Sigmoid colon (tissue), 7 donors: Measurements from ENCODE around the gene CTTN. TPM values are rescaled to one million over a fixed set of nuclear protein-coding genes. Genes with fewer than 3 reads are reported as not detected.

Source experiments
- DNase-seq: peaks from one replicate; pipeline ENCODE4 v3.0.0-alpha.2; 2019
- H3K27ac ChIP-seq, 4 donors: fragments of 200-600 bp; sonication (generic); one replicate each; pipeline ENCODE4 v1.5.1; 2016 to 2019; ENCODE audit warnings: mild to moderate bottlenecking in 1 of 4
- H3K27me3 ChIP-seq, 3 donors: fragments of 200-600 bp; sonication (generic); one replicate each; pipeline ENCODE4 v1.5.1; 2019; ENCODE audit warnings: mild to moderate bottlenecking in 1 of 3
- H3K36me3 ChIP-seq, 4 donors: fragments of 200-600 bp; sonication (generic); one replicate each; pipeline ENCODE4 v1.5.1; 2016 to 2019
- H3K4me1 ChIP-seq, 4 donors: fragments of 200-600 bp; sonication (generic); one replicate each; pipeline ENCODE4 v1.5.1; 2017 to 2019
- H3K4me3 ChIP-seq, 4 donors: fragments of 200-600 bp; sonication (generic); one replicate each; pipeline ENCODE4 v1.5.1; 2017 to 2019; ENCODE audit warnings: mild to moderate bottlenecking in 2 of 4, moderate library complexity in 1 of 4
- H3K9me3 ChIP-seq, 4 donors: fragments of 200-600 bp in 3 of 4; sonication (generic) in 3 of 4; one replicate each; pipeline versions ENCODE4 v1.5.1 to v1.6.1; 2013 to 2019
- EP300 ChIP-seq, 4 donors: sonication (generic); formaldehyde crosslinking; IDR thresholded peaks; one replicate each; pipeline ENCODE4 v1.6.1; 2017; ENCODE audit warnings: antibody characterized with exemption in 4 of 4
- POLR2A ChIP-seq, 2 donors: fragments of 450-650 bp; IDR thresholded peaks; one replicate each; pipeline ENCODE4 v1.6.1; 2016; ENCODE audit warnings: antibody characterized with exemption in 2 of 2, mild to moderate bottlenecking in 2 of 2, moderate library complexity in 2 of 2
- POLR2AphosphoS5 ChIP-seq, 4 donors: sonication (generic); formaldehyde crosslinking; IDR thresholded peaks; one replicate each; pipeline ENCODE4 v1.6.1; 2017; ENCODE audit warnings: antibody characterized with exemption in 4 of 4
- WGBS, 2 donors: extraction: QIAGEN DNeasy Blood & Tissue Kit; methylation state at CpG; one replicate each; pipeline ENCODE4 v1.1.7; 2013; 5-methylcytosine and 5-hydroxymethylcytosine counted together
- intact Hi-C: fragments of 100-400 bp; cut with DNase I; formaldehyde crosslinking; loops from one replicate; pipeline ENCODE4 v1.15.1; 2023
- polyA plus RNA-seq, 3 donors: library from polyadenylated mRNA; stranded (reverse); fragments of 200-250 nt; gene quantifications; one replicate each; pipeline ENCODE4 v1.2.3, GENCODE V29; 2013
- total RNA-seq, 4 donors: library from RNA; depleted of rRNA; stranded (reverse); fragments of >200 nt; gene quantifications; one replicate each; pipeline ENCODE4 v1.1.0, GENCODE V29; 2016
- TF ChIP-seq, protein P1 (sequence below), 4 experiments: fragments of 450-650 bp in 3 of 4; fragments of 200-600 bp in 1 of 4; IDR thresholded peaks; one replicate each; pipeline ENCODE4 v1.5.1; 2016 to 2019; ENCODE audit warnings: antibody characterized with exemption in 4 of 4, mild to moderate bottlenecking in 3 of 4, moderate library complexity in 2 of 4
- donor health status: healthy with polysubstance abuse.
- donor health status: Bipolar disorder and iron deficiency.
- donor health status: healthy.

Gene CTTN
- total and polyA plus RNA-seq, 7 donors: 87.1 to 312 (median 136) TPM

DNA sequence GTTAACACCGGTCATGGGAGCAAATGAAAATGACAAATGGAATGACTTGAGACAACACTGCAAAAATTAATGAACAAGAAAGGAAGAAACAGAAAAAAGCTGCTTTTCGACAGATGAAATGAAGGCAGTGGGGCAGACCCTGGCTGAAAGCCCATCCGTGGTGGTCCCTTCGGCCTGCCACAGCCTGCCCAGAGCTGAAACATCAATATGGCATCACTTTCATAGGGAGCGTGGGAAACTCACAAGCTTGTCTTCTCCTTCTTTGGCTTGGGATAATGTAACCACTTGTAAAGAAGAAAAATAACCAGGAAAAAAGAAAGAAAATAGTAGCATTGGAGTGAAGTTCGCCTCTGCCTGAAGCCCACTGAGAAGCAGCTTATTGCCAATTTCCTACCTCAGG is 78.8 kb downstream of the CTTN start:
- Histone ChIP-seq H3K27ac (no peak overlapping the region), H3K36me3 (no peaks in the 10 kb centered on the region), H3K4me1 (peaks cover 0 to 8% (median 5%) of the 10 kb centered on the region in 4 donors), H3K9me3 (no peaks in the 10 kb centered on the region), H3K4me3 (no peak overlapping the region), H3K27me3 (no peaks in the 10 kb centered on the region)
- DNase-seq: no peak
- TF ChIP-seq, protein P1, sequence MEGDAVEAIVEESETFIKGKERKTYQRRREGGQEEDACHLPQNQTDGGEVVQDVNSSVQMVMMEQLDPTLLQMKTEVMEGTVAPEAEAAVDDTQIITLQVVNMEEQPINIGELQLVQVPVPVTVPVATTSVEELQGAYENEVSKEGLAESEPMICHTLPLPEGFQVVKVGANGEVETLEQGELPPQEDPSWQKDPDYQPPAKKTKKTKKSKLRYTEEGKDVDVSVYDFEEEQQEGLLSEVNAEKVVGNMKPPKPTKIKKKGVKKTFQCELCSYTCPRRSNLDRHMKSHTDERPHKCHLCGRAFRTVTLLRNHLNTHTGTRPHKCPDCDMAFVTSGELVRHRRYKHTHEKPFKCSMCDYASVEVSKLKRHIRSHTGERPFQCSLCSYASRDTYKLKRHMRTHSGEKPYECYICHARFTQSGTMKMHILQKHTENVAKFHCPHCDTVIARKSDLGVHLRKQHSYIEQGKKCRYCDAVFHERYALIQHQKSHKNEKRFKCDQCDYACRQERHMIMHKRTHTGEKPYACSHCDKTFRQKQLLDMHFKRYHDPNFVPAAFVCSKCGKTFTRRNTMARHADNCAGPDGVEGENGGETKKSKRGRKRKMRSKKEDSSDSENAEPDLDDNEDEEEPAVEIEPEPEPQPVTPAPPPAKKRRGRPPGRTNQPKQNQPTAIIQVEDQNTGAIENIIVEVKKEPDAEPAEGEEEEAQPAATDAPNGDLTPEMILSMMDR (IDR thresholded peaks at IDR 0.05): no peak
- TF ChIP-seq POLR2AphosphoS5 (IDR thresholded peaks at IDR 0.05) (no peak), POLR2A (IDR thresholded peaks at IDR 0.05) (no peak), EP300 (IDR thresholded peaks at IDR 0.05) (no peak)
- intact Hi-C loops: no loop called here
- WGBS, 2 donors: 94 to 95% methylated on average over 6 of the region's 6 CpGs

DNA sequence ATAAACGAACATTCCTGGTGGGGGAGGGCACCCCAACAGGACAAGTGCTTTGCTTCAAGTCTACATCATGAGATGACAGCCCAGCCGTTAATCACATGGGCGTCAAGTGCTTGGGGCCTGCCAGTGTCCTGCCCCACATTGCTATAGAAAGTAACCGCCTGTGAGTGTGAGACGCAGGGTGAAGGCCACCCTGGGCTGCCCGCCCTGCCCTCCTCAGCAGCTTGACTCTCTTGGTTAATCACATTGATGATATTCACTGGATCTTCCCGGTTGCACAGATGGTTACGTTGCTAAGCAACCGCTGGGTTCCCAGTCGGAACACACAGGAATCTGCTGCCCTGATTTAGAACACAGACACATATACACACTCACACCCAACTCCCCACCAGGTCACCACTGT is 79.3 kb downstream of the CTTN start:
- Histone ChIP-seq H3K4me3 (no peak overlapping the region), H3K9me3 (no peaks in the 10 kb centered on the region), H3K27ac (no peak overlapping the region), H3K36me3 (no peaks in the 10 kb centered on the region), H3K4me1 (peaks cover 0 to 12% (median 9%) of the 10 kb centered on the region in 4 donors), H3K27me3 (no peaks in the 10 kb centered on the region)
- no peak for TF ChIP-seq POLR2AphosphoS5 (IDR thresholded peaks at IDR 0.05)
- no peak for TF ChIP-seq POLR2A (IDR thresholded peaks at IDR 0.05)
- TF ChIP-seq, protein P1 (IDR thresholded peaks at IDR 0.05): no peak
- TF ChIP-seq EP300 (IDR thresholded peaks at IDR 0.05): no peak
- intact Hi-C loops: no loop called here
- no peak for DNase-seq
- WGBS, 2 donors: 80 to 83% methylated on average over 10 of the region's 10 CpGs

DNA sequence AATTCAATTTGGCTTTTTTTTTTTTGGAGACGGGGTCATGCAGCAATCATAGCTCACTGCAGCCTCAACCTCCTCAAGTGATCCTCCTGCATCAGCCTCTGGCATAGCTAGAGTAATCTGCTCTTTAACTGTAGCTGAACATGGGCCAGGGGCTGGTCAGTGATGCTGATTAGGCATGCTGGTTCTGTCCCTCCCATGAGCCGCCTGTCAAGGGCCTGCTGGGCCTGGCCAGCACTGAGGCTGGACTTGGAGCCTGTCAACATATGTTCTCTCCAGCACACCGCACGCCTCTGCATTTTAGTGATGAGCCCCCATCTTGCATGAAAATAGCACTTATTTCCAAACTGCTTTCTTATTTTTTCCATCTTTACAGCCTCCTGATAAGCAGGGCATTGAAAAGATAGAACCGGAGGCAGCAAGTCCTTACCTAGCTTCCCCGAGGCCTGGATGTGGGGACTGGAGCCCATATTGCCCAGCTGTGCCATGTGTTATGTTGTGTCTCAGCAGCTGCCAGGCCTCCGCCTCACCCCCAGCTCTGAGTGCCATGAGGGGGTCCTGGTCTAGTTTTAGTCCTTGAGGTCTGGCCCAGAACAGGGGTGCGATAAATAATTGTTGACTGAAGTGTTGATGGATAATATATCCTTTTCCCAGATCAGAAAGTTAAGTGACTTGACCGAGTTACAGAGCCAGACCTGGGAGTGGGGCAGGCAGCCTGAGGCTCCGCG is 80.0 kb downstream of the CTTN start:
- intact Hi-C loops: no loop called here
- Histone ChIP-seq H3K9me3 (no peaks in the 10 kb centered on the region), H3K4me1 (peaks cover 0 to 18% (median 13%) of the 10 kb centered on the region in 4 donors), H3K27ac (no peak overlapping the region), H3K27me3 (no peaks in the 10 kb centered on the region), H3K4me3 (no peak overlapping the region), H3K36me3 (no peaks in the 10 kb centered on the region)
- DNase-seq: no peak
- TF ChIP-seq POLR2AphosphoS5 (IDR thresholded peaks at IDR 0.05) (no peak), EP300 (IDR thresholded peaks at IDR 0.05) (no peak)
- TF ChIP-seq, protein P1 (IDR thresholded peaks at IDR 0.05): no peak
- WGBS, 2 donors: 91% methylated on average over 11 of the region's 11 CpGs

DNA sequence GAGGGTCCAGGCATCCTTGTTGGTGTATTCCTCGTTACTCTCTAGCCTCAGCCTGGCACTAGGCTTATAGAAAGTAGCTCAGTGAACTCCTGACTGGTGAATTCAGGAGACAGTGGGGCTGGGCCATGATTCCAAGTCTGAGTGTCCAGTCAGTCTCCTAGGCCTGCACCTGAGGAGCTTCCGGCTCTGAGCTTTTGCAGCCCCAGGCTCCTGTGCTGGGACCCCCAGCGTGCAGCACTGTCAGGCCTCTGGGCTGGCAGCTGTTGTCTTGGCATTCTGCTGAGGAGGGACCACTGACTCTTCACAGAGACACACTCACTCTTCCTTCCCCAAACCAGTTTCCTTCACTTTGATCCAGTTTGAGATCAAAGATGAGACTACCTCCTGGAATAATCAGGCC is 82.4 kb downstream of the CTTN start:
- H3K36me3 ChIP-seq: peaks cover 0 to 4% (median 0%) of the 10 kb centered on the region in 4 donors
- no peak overlapping the region for H3K27ac ChIP-seq
- WGBS, 2 donors: 87 to 91% methylated on average over 3 of the region's 3 CpGs
- no peak for DNase-seq
- intact Hi-C loops: no loop called here
- no peaks in the 10 kb centered on the region for H3K27me3 ChIP-seq
- peaks cover 0 to 18% (median 13%) of the 10 kb centered on the region in 4 donors for H3K4me1 ChIP-seq
- no peaks in the 10 kb centered on the region for H3K9me3 ChIP-seq
- TF ChIP-seq, protein P1 (IDR thresholded peaks at IDR 0.05): no peak
- no peak for TF ChIP-seq EP300 (IDR thresholded peaks at IDR 0.05)
- no peak for TF ChIP-seq POLR2AphosphoS5 (IDR thresholded peaks at IDR 0.05)
- TF ChIP-seq POLR2A (IDR thresholded peaks at IDR 0.05): no peak
- no peak overlapping the region for H3K4me3 ChIP-seq
